Measurements from ENCODE around the gene INPP5J. TPM values are rescaled to one million over a fixed set of nuclear protein-coding genes. Genes with fewer than 3 reads are reported as not detected.

INPP5J gene
- total and polyA plus RNA-seq, 9 of the 15 experiments (the other 6 are each of a cell fraction or from before 2014, with no cell fraction given) = 0.10 to 6.3 (median 4.8) TPM

DNA sequence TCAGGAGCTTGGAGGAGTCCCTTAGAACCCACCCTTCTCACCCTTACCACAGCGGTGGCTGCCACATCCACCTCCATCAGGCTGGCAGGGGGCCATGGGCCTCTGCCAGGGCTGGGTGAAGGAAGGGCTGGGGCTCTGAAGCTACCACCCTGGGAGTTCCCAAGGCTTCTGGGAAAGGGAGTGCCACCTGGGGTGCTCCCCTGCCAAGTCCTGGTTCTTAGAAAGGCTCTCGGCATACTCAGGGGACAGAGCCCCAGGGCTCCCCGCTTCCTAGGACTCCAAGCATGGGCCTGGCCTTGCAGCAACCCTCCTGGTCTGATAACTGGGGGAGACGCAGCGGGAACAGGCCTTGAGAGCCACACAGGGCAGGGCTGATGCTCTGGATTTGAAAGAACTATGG is 18.0 kb downstream of the INPP5J start:
- WGBS (ENCODE audit: insufficient coverage, low coverage, missing lambda C conversion rate) = 37% methylated on average over 5 of the region's 5 CpGs
- Histone ChIP-seq H2AFZ (ENCODE audit: low read depth, low read length) (no peak overlapping the region), H3K4me3 (no peak overlapping the region), H3K9ac (ENCODE audit: insufficient read depth in 1 of 2, low read depth in 2 of 2, low read length in 2 of 2) (0 out of 4 replicates have a peak overlapping the region, but pooled peaks of 1 of the 2 experiments have one; percentile 20), H3K9me3 (replicated peaks; ENCODE audit: control insufficient read depth, insufficient read depth, low read depth, low read length) (no peaks in the 10 kb centered on the region), H3K9me1 (ENCODE audit: control insufficient read depth, insufficient read depth, low read length) (no peaks in the 10 kb centered on the region), H3K27me3 (ENCODE audit: control insufficient read depth in 2 of 2, insufficient read depth in 2 of 2, low read length in 2 of 2) (no peaks in the 10 kb centered on the region; a peak in 1 of 5 replicates), H3K4me1 (replicated peaks in 1 of 2; ENCODE audit: control insufficient read depth in 2 of 2, insufficient read depth in 2 of 2, low read length in 2 of 2) (peaks cover 0 to 13% of the 10 kb centered on the region in 2 experiments; a peak in 3 of 5 replicates), H3K79me2 (ENCODE audit: control insufficient read depth, insufficient read depth, low read length) (no peaks in the 10 kb centered on the region), H4K20me1 (replicated peaks; ENCODE audit: control insufficient read depth, insufficient read depth, low read length) (no peaks in the 10 kb centered on the region), H3K27ac (ENCODE audit: extremely low read depth, low read depth, low read length) (no peak overlapping the region), H3K4me2 (ENCODE audit: insufficient read depth, low read length) (no peak overlapping the region), H3K36me3 (ENCODE audit: control insufficient read depth, insufficient read depth, low read length) (no peaks in the 10 kb centered on the region)
- in situ Hi-C loops (cut with MboI) (loop anchor here (5.0 kb wide), 1 partner anchor 38 kb away; no protein-coding TSS in a partner anchor), intact Hi-C loops (cut with micrococcal nuclease) (no loop called here)
- FAIRE-seq (no peak), ATAC-seq (no peak), DNase-seq (ENCODE audit: extremely low read depth in 1 of 4, low spot score in 3 of 4) (no peak)
- BruUV-seq (replicated peaks) = no TSS peak
- CTCF ChIA-PET (ENCODE audit: low intra/inter-chr PET ratio) = no interaction called here
- POLR2A ChIA-PET = interaction anchor here (0.9 kb wide), 1 partner anchor 20 kb away, joined by 4 read pairs; no protein-coding TSS in a partner anchor
- TF ChIP-seq ILK (tag; IDR thresholded peaks at IDR 0.05; ENCODE audit: borderline replicate concordance, low read depth) (no peak), IFI16 (CRISPR knock-in tag; IDR thresholded peaks at IDR 0.05) (no peak), CAMTA2 (CRISPR knock-in tag; conservative IDR thresholded peaks at IDR 0.05) (no peak), HIVEP1 (CRISPR knock-in tag; IDR thresholded peaks at IDR 0.05) (no peak), ZKSCAN1 (IDR thresholded peaks at IDR 0.05; ENCODE audit: low read depth, low read length) (no peak), SMARCB1 (IDR thresholded peaks at IDR 0.05; ENCODE audit: insufficient read length, low read depth) (no peak), KAT2B (IDR thresholded peaks at IDR 0.05; ENCODE audit: low read depth, low read length) (no peak), RBM22 (IDR thresholded peaks at IDR 0.05; ENCODE audit: low read depth, low read length, poor library complexity, severe bottlenecking) (no peak), RFX5 (IDR thresholded peaks at IDR 0.05; ENCODE audit: low read depth, low read length) (no peak), ZBTB1 (CRISPR knock-in tag; IDR thresholded peaks at IDR 0.05; ENCODE audit: borderline replicate concordance, low read depth) (no peak), GABPA (tag; conservative IDR thresholded peaks at IDR 0.05; ENCODE audit: low read depth) (no peak), MEF2D (tag; conservative IDR thresholded peaks at IDR 0.05; ENCODE audit: low read depth) (no peak)
- TF ChIP-seq, protein P1, sequence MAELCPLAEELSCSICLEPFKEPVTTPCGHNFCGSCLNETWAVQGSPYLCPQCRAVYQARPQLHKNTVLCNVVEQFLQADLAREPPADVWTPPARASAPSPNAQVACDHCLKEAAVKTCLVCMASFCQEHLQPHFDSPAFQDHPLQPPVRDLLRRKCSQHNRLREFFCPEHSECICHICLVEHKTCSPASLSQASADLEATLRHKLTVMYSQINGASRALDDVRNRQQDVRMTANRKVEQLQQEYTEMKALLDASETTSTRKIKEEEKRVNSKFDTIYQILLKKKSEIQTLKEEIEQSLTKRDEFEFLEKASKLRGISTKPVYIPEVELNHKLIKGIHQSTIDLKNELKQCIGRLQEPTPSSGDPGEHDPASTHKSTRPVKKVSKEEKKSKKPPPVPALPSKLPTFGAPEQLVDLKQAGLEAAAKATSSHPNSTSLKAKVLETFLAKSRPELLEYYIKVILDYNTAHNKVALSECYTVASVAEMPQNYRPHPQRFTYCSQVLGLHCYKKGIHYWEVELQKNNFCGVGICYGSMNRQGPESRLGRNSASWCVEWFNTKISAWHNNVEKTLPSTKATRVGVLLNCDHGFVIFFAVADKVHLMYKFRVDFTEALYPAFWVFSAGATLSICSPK (IDR thresholded peaks at IDR 0.05; ENCODE audit: borderline replicate concordance) = no peak
- TF ChIP-seq, protein P2, sequence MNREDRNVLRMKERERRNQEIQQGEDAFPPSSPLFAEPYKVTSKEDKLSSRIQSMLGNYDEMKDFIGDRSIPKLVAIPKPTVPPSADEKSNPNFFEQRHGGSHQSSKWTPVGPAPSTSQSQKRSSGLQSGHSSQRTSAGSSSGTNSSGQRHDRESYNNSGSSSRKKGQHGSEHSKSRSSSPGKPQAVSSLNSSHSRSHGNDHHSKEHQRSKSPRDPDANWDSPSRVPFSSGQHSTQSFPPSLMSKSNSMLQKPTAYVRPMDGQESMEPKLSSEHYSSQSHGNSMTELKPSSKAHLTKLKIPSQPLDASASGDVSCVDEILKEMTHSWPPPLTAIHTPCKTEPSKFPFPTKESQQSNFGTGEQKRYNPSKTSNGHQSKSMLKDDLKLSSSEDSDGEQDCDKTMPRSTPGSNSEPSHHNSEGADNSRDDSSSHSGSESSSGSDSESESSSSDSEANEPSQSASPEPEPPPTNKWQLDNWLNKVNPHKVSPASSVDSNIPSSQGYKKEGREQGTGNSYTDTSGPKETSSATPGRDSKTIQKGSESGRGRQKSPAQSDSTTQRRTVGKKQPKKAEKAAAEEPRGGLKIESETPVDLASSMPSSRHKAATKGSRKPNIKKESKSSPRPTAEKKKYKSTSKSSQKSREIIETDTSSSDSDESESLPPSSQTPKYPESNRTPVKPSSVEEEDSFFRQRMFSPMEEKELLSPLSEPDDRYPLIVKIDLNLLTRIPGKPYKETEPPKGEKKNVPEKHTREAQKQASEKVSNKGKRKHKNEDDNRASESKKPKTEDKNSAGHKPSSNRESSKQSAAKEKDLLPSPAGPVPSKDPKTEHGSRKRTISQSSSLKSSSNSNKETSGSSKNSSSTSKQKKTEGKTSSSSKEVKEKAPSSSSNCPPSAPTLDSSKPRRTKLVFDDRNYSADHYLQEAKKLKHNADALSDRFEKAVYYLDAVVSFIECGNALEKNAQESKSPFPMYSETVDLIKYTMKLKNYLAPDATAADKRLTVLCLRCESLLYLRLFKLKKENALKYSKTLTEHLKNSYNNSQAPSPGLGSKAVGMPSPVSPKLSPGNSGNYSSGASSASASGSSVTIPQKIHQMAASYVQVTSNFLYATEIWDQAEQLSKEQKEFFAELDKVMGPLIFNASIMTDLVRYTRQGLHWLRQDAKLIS (CRISPR knock-in tag; IDR thresholded peaks at IDR 0.05) = no peak
- TF ChIP-seq, protein P3, sequence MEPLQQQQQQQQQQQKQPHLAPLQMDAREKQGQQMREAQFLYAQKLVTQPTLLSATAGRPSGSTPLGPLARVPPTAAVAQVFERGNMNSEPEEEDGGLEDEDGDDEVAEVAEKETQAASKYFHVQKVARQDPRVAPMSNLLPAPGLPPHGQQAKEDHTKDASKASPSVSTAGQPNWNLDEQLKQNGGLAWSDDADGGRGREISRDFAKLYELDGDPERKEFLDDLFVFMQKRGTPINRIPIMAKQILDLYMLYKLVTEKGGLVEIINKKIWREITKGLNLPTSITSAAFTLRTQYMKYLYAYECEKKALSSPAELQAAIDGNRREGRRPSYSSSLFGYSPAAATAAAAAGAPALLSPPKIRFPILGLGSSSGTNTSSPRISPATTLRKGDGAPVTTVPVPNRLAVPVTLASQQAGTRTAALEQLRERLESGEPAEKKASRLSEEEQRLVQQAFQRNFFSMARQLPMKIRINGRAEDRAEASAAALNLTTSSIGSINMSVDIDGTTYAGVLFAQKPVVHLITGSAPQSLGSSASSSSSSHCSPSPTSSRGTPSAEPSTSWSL (CRISPR knock-in tag; IDR thresholded peaks at IDR 0.05; ENCODE audit: borderline replicate concordance) = no peak
